HEK293T (cell line): ENCODE measurements around the gene ACBD7.

Experiments used
- BHLHE40 ChIP-seq: fragments of 450-650 bp; IDR thresholded peaks from 2 replicates; pipeline ENCODE4 v1.6.1; 2016; ENCODE audit warnings: mild to moderate bottlenecking, moderate library complexity, borderline replicate concordance
- NFRKB ChIP-seq: fragments of 450-650 bp; IDR thresholded peaks from 2 replicates; pipeline ENCODE4 v1.6.1; 2016; ENCODE audit warnings: mild to moderate bottlenecking, moderate library complexity
- SP1 ChIP-seq: fragments of 450-650 bp; IDR thresholded peaks from 2 replicates; pipeline ENCODE4 v1.6.1; 2017
- SUZ12 ChIP-seq: fragments of 450-650 bp; IDR thresholded peaks from 2 replicates; pipeline ENCODE4 v1.6.1; 2016; ENCODE audit warnings: mild to moderate bottlenecking
- ZNF384 ChIP-seq: fragments of 450-650 bp; IDR thresholded peaks from 2 replicates; pipeline ENCODE4 v1.6.1; 2016

GRCh38 chr10:15137036-15137359 is 48.4 kb upstream of the ACBD7 start:
- TF ChIP-seq SP1, result no peak
- TF ChIP-seq ZNF384, result no peak
- TF ChIP-seq NFRKB, result no peak
- TF ChIP-seq SUZ12, result no peak
- TF ChIP-seq BHLHE40, result no peak
